ENCODE results near the gene GTSE1.

GTSE1 gene

GRCh38 chr22:46366801-46367706 lies 70.4 kb downstream of the GTSE1 start:
- FAIRE-seq (no peak), DNase-seq (ENCODE audit: insufficient read length) (no peak)
- no peak for TF ChIP-seq POLR2A (IDR thresholded peaks at IDR 0.05; ENCODE audit: low read depth, low read length)
- TF ChIP-seq TAF1 (IDR thresholded peaks at IDR 0.05; ENCODE audit: borderline replicate concordance, low read depth, low read length) = no peak
- no peak for TF ChIP-seq POLR2AphosphoS5 (IDR thresholded peaks at IDR 0.05; ENCODE audit: low read depth, low read length)

- FAIRE-seq (peak; percentile 60), DNase-seq (ENCODE audit: insufficient read length) (peak; percentile 94)
- no peak for TF ChIP-seq POLR2A (IDR thresholded peaks at IDR 0.05; ENCODE audit: low read depth, low read length)
- no peak for TF ChIP-seq POLR2AphosphoS5 (IDR thresholded peaks at IDR 0.05; ENCODE audit: low read depth, low read length)
- TF ChIP-seq TAF1 (IDR thresholded peaks at IDR 0.05; ENCODE audit: borderline replicate concordance, low read depth, low read length) = no peak
Observed at GRCh38 chr22:46367707-46368191, 71.1 kb downstream of the GTSE1 start.

- no peak for TF ChIP-seq POLR2AphosphoS5 (IDR thresholded peaks at IDR 0.05; ENCODE audit: low read depth, low read length)
- TF ChIP-seq POLR2A (IDR thresholded peaks at IDR 0.05; ENCODE audit: low read depth, low read length) = no peak
- no peak for TF ChIP-seq TAF1 (IDR thresholded peaks at IDR 0.05; ENCODE audit: borderline replicate concordance, low read depth, low read length)
- DNase-seq (ENCODE audit: insufficient read length) (no peak), FAIRE-seq (no peak)
Observed at GRCh38 chr22:46368422-46368821, 71.8 kb downstream of the GTSE1 start.

- DNase-seq (ENCODE audit: insufficient read length) = no peak
- FAIRE-seq = no peak
- no peak for TF ChIP-seq TAF1 (IDR thresholded peaks at IDR 0.05; ENCODE audit: borderline replicate concordance, low read depth, low read length)
- no peak for TF ChIP-seq POLR2AphosphoS5 (IDR thresholded peaks at IDR 0.05; ENCODE audit: low read depth, low read length)
- no peak for TF ChIP-seq POLR2A (IDR thresholded peaks at IDR 0.05; ENCODE audit: low read depth, low read length)
Observed at GRCh38 chr22:46368871-46369715, 72.4 kb downstream of the GTSE1 start.

GRCh38 chr22:46369716-46370583 lies 73.3 kb downstream of the GTSE1 start:
- FAIRE-seq (no peak), DNase-seq (ENCODE audit: insufficient read length) (no peak)
- TF ChIP-seq POLR2A (IDR thresholded peaks at IDR 0.05; ENCODE audit: low read depth, low read length) = no peak
- TF ChIP-seq POLR2AphosphoS5 (IDR thresholded peaks at IDR 0.05; ENCODE audit: low read depth, low read length) = no peak
- no peak for TF ChIP-seq TAF1 (IDR thresholded peaks at IDR 0.05; ENCODE audit: borderline replicate concordance, low read depth, low read length)

GRCh38 chr22:46370584-46371291 lies 74.1 kb downstream of the GTSE1 start:
- no peak for FAIRE-seq
- TF ChIP-seq POLR2A (IDR thresholded peaks at IDR 0.05; ENCODE audit: low read depth, low read length) = no peak
- no peak for TF ChIP-seq POLR2AphosphoS5 (IDR thresholded peaks at IDR 0.05; ENCODE audit: low read depth, low read length)
- TF ChIP-seq TAF1 (IDR thresholded peaks at IDR 0.05; ENCODE audit: borderline replicate concordance, low read depth, low read length) = no peak
- no peak for DNase-seq (ENCODE audit: insufficient read length)

- DNase-seq (ENCODE audit: insufficient read length) (no peak), FAIRE-seq (no peak)
- TF ChIP-seq POLR2AphosphoS5 (IDR thresholded peaks at IDR 0.05; ENCODE audit: low read depth, low read length) (no peak), POLR2A (IDR thresholded peaks at IDR 0.05; ENCODE audit: low read depth, low read length) (no peak), TAF1 (IDR thresholded peaks at IDR 0.05; ENCODE audit: borderline replicate concordance, low read depth, low read length) (no peak)
Observed at GRCh38 chr22:46371623-46372226, 75.1 kb downstream of the GTSE1 start.

- TF ChIP-seq POLR2A (IDR thresholded peaks at IDR 0.05; ENCODE audit: low read depth, low read length) (no peak), POLR2AphosphoS5 (IDR thresholded peaks at IDR 0.05; ENCODE audit: low read depth, low read length) (no peak), TAF1 (IDR thresholded peaks at IDR 0.05; ENCODE audit: borderline replicate concordance, low read depth, low read length) (no peak)
- FAIRE-seq (no peak), DNase-seq (ENCODE audit: insufficient read length) (no peak)
Observed at GRCh38 chr22:46372686-46373085, 76.0 kb downstream of the GTSE1 start.

GRCh38 chr22:46373159-46373558 lies 76.5 kb downstream of the GTSE1 start:
- FAIRE-seq (no peak), DNase-seq (ENCODE audit: insufficient read length) (no peak)
- TF ChIP-seq POLR2A (IDR thresholded peaks at IDR 0.05; ENCODE audit: low read depth, low read length) (no peak), TAF1 (IDR thresholded peaks at IDR 0.05; ENCODE audit: borderline replicate concordance, low read depth, low read length) (no peak), POLR2AphosphoS5 (IDR thresholded peaks at IDR 0.05; ENCODE audit: low read depth, low read length) (no peak)
